ENCODE measurements around the gene APCDD1.

DNA sequence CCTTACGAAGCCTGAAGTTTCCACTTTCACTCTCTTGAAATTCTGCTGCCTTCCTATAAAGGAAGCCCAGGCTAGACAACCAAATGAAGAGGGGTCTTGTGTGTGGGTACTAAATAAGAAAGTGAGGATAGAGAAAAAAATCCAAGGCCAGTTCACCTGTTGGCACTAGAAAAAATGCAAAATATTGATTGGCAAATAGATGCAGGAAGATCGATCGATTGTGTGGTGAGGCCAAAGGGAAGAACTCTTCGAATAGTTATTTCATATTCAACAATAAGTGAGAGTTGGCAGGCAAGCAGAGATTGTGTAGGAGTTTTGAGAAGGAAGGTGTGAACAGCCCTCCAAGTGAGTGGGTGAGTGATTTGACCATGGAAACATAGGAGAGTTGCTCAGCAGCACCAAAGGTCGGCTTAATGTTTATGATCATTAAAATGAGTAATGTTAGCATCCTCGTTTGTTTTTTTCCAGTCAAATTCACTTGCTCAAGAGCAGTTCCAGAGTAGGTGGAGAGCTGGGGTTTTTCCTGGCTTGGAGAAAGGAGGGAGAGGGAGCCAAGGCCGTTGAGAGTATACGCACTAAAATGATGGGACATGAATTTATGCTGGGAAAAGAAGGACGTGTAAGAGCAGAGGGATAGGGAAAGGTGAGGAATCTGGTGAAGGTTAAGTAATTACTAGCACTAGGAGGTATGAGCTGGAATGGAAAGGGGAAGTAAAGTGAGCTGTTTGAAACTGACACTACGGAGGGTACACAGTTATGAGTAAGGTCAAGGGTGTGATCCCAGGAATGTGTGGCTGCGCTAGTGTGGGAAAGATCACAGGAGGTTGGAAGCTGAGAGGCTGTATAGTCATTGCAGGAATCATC is 70.3 kb downstream of the APCDD1 start:
- TF ChIP-seq POLR2A (IDR thresholded peaks at IDR 0.05; ENCODE audit: low read length) (no peak), GATA1 (IDR thresholded peaks at IDR 0.05; ENCODE audit: low read depth, low read length) (no peak)

Data from erythroblast (primary cell).